Measurements from ENCODE around the gene PDE5A.
"Not testable (repeated sequence)": the region's sequence is repeated elsewhere in the genome, so short reads cannot be mapped to it uniquely, and the experiment has no call there.

The PDE5A gene

DNA sequence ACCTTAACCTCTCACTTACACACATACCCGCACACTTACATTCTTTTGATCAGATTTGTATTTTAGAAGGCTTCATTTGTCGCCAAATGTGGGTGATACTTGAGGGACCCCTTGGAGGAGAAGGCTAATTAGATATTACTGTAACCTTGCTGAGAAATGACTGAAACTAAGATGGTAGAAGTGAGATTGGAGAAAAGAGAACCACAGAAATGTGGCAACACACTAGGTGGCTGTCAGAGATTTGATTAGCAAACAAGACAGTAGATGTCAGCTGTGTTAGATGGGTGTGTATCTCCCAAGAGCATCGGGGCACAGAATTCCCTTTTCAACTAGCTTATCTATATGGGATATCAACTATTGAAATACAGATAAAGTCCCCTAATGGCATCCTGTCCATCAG lies 157.3 kb downstream of the PDE5A start:
- no peak for DNase-seq (ENCODE audit: low read depth in 2 of 2)

DNA sequence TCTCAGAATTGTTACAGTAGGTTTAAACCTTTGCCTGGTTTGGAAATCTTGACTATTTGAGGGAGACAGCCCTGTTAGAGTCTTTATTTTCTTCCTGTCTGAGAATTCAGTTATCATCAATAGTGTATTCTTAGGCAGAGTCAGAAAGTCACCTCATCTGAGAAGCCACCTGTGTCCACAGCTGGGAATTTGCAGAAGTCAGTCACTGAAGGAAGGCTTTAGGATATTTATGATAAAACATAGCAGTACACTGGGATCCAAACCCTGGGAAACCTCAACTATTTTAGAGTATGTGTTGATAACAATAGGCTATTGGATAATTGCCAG lies 157.9 kb downstream of the PDE5A start:
- DNase-seq (ENCODE audit: low read depth in 2 of 2), result not testable (repeated sequence)

DNA sequence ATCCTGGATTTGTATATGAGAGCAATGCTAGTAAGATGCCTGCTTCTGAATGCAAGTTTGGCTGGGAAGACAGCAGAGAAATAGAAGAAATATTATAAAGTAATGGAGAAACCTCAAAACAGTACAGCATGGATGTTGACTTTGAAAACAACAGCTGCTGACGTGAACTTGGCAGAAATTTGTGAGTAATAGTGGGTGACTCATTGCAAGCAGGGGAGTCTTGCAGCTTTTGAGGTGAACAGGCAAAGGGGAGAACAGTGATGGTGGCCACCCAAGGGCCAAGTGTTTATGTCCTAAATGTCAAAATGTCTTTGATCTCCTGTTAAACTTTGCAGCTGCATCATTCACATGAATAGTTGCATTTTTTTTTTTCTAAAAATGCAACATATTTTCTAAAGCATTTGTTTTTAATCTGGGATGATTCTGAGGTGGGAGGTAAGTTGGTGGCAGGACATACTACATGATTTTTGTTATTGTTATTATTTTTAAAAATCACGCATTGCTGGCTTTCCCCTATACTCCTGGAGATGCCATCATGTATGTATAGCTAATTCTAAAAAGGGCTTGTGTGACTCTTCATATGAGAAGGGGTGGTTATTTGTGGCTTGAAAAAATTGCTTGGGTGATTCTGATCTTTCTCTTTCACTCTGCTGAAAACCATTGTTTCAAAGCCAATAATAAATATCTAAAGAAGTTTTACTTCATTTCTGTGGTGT lies 158.4 kb downstream of the PDE5A start:
- DNase-seq (ENCODE audit: low read depth in 2 of 2), result peak in 1 of 2 experiments; percentile 7

DNA sequence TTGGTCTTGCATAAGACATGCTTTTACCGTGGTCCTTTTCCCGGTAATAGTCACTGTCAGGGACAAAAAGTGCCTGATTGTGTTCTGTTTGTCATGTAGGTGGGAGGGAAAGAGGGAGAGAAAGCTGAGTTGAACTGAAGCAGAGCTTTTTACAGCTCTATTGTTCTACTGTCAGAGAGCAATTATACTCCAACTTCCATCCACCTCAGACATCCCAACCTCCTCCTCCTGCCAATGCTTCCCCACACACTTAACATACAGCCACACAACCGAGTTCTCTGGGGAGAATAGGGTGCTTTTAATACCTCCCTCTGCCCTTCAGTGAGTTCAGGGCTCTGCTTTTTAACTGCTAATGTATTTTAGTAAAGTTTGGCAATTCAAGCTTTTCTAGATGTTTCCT lies 159.6 kb downstream of the PDE5A start:
- not testable (repeated sequence) for DNase-seq (ENCODE audit: low read depth in 2 of 2)

DNA sequence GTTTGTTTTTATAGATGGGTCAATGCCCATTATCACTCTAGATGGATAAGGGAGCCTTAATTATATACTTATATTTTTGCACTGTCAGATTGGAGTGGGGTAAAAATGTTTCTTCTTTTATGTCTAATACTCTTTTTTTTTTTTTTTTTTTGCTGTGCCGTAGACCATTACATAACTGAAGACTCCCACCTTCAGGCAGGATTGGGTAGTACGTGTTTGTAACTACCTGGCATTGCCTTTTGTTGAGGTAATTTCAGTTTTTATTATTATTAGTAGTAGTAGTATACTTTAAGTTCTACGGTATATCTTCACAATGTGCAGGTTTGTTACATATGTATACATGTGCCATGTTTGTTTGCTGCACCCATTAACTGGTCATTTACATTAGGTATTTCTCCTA lies 165.9 kb downstream of the PDE5A start:
- not testable (repeated sequence) for DNase-seq (ENCODE audit: low read depth in 2 of 2)

DNA sequence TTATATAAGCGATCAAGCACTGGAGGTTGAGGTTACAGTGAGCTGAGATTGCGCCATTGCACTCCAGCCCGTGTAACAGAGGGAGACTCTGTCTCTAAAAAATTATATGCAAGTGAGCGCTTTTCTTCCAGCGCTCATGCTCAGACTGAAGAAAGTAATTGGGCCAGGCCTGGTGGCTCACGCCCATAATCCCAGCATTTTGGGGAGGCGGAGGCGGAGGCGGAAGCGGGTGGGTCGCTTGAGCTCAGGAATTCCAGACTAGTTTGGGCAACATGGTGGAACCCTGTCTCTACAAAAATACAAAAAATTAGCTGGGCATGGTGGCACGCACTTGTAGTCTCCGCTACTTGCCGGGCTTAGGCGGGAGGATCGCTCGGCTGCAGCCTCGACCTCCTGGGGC lies 172.9 kb downstream of the PDE5A start:
- DNase-seq (ENCODE audit: low read depth in 2 of 2), result peak in 1 of 2 experiments; percentile 1

DNA sequence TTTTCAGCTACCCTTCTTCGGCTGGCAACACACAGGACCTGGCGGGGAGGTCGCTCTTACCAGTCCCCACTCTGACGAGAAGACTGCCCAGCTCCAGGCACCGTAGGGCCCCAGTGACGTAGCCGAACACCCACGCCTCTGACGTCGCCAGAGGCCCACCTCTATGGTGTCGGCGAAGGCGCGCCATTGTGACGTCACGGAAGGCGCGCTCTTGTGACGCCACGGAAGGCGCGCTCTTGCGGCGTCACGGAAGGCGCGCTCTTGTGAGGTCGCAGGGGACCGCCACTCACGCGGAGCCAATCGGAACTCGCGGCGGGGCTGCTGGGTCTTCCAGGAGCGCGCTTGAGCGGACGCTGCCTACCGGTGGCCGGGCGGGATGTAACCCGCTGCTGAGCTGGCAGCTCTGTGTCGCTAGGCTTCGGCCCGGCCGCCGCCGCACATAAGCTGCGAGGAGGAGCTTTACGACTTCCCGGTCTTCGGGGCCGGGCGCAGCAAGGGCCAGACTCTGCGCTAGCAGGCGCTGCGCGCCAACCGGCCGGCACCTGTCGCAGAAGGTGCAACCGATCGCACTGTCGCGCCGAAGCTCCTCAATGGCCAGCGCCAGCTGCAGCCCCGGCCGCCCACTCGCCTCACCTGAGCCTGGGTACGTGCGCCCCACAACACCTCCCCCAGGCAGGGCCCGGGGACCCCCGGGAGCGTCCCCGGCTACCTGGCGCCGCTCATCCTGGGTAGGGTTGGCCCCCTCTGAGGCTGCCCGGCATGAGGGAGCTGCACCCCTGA lies 173.9 kb downstream of the PDE5A start:
- DNase-seq (ENCODE audit: low read depth in 2 of 2), result peak; percentile 96 to 97

DNA sequence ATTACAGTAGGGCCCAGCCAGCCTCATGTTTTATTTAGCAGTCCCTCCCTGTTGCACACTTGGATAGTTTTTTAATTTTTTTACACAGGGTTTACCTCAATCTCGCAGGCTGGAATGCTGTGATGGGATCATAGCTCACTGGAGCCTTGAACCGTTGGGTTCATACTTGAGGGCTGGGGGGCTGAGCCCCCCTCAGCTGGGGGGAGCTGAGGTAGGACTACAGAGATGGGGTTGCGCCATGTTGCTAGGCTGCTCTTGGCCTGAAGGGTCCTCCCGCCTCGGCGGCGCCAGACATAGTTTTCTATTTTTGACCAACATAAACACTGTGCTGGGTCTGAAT lies 174.5 kb downstream of the PDE5A start:
- DNase-seq (ENCODE audit: low read depth in 2 of 2), result peak in 1 of 2 experiments; percentile 1

DNA sequence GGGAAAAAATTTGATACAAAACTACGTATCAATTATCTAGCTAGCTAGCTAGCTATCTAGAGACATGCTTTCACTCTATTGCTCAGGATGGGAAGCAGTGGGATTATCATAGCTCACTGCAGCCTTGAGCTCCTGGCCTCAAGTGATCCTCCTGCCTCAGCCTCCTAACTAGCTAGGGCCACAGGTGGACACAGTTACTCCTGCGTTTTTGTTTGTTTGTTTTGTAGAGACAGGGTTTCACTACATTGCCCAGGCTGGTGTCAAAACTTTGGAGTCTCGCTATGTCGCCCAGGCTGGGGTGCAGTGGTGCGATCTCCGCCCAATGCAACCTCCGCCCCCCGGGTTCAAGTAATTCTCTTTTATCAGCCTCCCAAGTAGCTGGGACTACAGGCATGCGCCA lies 175.3 kb downstream of the PDE5A start:
- DNase-seq (ENCODE audit: low read depth in 2 of 2), result not testable (repeated sequence)

DNA sequence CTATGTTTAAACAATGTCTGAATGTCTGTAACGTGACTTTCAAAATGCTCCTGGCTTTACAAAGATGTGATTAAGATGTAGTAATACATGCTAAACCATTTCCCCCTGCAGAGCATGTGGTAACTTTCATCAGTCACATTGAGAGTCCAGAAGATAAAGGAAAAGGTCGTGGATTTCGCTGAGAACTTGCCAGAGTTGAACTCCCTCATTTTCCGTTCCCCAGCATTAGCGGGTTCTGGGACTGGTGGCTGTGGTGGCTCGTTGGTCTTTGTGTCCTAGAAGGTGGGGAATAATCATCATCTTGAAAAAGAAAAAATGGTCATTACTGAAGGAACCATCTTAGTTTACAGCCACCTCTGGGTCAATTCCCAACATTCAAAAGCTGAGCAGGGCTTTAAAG lies 178.8 kb downstream of the PDE5A start:
- not testable (repeated sequence) for DNase-seq (ENCODE audit: low read depth in 2 of 2)

Data from fibroblast of skin of left biceps (primary cell).